Prostate gland (tissue), 2 donors: ENCODE data around the gene ANKRD2.

Experiments
- POLR2A ChIP-seq: fragments of 450-650 bp; IDR thresholded peaks from one replicate; pipeline ENCODE4 v1.6.1; 2016; ENCODE audit warnings: antibody characterized with exemption, mild to moderate bottlenecking
- TF ChIP-seq, protein P1 (sequence below), 4 experiments: fragments of 200-600 bp in 2 of 4; fragments of 450-650 bp in 2 of 4; sonication (generic) in 2 of 4; IDR thresholded peaks; 1 replicate in 3 of 4; 2 replicates in 1 of 4; pipeline ENCODE4 v1.5.1; 2016 to 2019; ENCODE audit warnings: antibody characterized with exemption in 4 of 4, mild to moderate bottlenecking in 2 of 4, moderate library complexity in 2 of 4

DNA sequence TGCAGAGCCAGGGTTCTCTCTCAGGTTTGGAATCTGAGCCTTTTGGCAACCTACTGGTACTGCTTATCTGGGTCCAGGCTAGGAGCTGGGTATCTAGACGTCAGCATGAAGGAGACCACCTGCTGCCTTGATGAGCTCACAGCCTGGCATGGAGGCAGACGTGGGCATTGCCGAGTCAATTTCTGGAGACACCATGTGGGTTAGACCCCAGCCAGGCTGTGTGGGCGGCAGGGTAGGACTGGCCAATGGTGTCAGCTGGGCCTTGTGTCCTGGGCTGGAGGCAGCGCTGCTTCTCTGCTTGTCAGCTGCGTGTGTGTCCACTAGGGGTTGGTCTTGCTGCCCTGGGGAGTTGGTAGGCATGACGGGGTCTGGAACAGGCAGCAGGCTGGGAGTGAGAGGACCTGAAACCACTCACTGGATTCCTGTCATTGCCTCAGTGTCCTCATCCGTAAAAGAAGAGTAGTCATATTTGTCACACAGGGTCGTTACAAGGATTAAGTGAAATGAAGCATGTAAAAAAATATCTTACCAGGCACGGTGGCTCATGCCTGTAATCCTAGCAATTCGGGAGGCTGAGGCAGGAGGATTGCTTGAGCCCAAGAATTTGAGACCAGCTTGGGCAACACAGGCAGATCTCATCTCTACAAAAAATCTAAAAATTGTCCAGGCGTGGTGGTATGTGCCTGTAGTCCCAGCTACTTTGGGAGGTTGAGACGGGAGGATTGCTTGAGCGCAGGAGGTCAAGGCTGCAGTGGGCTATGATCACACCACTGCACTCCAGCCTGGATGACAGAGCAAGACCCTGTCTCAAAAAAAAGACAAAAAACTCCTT, 31.7 kb upstream of the ANKRD2 start:
- TF ChIP-seq, protein P1, sequence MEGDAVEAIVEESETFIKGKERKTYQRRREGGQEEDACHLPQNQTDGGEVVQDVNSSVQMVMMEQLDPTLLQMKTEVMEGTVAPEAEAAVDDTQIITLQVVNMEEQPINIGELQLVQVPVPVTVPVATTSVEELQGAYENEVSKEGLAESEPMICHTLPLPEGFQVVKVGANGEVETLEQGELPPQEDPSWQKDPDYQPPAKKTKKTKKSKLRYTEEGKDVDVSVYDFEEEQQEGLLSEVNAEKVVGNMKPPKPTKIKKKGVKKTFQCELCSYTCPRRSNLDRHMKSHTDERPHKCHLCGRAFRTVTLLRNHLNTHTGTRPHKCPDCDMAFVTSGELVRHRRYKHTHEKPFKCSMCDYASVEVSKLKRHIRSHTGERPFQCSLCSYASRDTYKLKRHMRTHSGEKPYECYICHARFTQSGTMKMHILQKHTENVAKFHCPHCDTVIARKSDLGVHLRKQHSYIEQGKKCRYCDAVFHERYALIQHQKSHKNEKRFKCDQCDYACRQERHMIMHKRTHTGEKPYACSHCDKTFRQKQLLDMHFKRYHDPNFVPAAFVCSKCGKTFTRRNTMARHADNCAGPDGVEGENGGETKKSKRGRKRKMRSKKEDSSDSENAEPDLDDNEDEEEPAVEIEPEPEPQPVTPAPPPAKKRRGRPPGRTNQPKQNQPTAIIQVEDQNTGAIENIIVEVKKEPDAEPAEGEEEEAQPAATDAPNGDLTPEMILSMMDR (IDR thresholded peaks at IDR 0.05): no peak
- TF ChIP-seq POLR2A: no peak
